Suprapubic skin (tissue), 4 donors: ENCODE data around the gene ADAMTS15.

Source experiments
- EP300 ChIP-seq: sonication (generic); formaldehyde crosslinking; IDR thresholded peaks from one replicate; pipeline ENCODE4 v1.6.1; 2017; ENCODE audit warnings: antibody characterized with exemption
- POLR2A ChIP-seq, 2 donors: fragments of 450-650 bp; IDR thresholded peaks; one replicate each; pipeline ENCODE4 v1.6.1; 2017; ENCODE audit warnings: antibody characterized with exemption in 2 of 2, mild to moderate bottlenecking in 2 of 2, moderate library complexity in 2 of 2
- POLR2AphosphoS5 ChIP-seq, 3 donors: sonication (generic); formaldehyde crosslinking; IDR thresholded peaks; one replicate each; pipeline ENCODE4 v1.6.1; 2017; ENCODE audit warnings: antibody characterized with exemption in 3 of 3
- TF ChIP-seq, protein P1 (sequence below), 2 donors: fragments of 200-600 bp in 1 of 2; fragments of 450-650 bp in 1 of 2; sonication (generic) in 1 of 2; IDR thresholded peaks; one replicate each; pipeline ENCODE4 v1.5.1; 2016 to 2019; ENCODE audit warnings: antibody characterized with exemption in 2 of 2, mild to moderate bottlenecking in 1 of 2, moderate library complexity in 1 of 2

GRCh38 chr11:130489716-130490115, 41.3 kb downstream of the ADAMTS15 start:
- no peak for TF ChIP-seq POLR2AphosphoS5 (IDR thresholded peaks at IDR 0.05)
- TF ChIP-seq, protein P1, sequence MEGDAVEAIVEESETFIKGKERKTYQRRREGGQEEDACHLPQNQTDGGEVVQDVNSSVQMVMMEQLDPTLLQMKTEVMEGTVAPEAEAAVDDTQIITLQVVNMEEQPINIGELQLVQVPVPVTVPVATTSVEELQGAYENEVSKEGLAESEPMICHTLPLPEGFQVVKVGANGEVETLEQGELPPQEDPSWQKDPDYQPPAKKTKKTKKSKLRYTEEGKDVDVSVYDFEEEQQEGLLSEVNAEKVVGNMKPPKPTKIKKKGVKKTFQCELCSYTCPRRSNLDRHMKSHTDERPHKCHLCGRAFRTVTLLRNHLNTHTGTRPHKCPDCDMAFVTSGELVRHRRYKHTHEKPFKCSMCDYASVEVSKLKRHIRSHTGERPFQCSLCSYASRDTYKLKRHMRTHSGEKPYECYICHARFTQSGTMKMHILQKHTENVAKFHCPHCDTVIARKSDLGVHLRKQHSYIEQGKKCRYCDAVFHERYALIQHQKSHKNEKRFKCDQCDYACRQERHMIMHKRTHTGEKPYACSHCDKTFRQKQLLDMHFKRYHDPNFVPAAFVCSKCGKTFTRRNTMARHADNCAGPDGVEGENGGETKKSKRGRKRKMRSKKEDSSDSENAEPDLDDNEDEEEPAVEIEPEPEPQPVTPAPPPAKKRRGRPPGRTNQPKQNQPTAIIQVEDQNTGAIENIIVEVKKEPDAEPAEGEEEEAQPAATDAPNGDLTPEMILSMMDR (IDR thresholded peaks at IDR 0.05): no peak
- no peak for TF ChIP-seq POLR2A (IDR thresholded peaks at IDR 0.05)
- no peak for TF ChIP-seq EP300
